Hepatocyte (in vitro differentiated cells): ENCODE measurements around the gene ZBTB20. TPM values are rescaled to one million over a fixed set of nuclear protein-coding genes. Genes with fewer than 3 reads are reported as not detected.

Experiments used
- DNase-seq: peaks from one replicate; pipeline ENCODE4 v3.0.0-alpha.2; 2016; ENCODE audit warnings: low spot score
- H2AFZ ChIP-seq: fragments of 200-600 bp; sonication (generic); 2 replicates; pipeline ENCODE4 v1.6.0; 2016; ENCODE audit warnings: antibody characterized with exemption, mild to moderate bottlenecking
- H3K27ac ChIP-seq: fragments of 200-600 bp; sonication (generic); 2 replicates; pipeline ENCODE4 v1.5.1; 2016; ENCODE audit warnings: mild to moderate bottlenecking
- H3K27me3 ChIP-seq: fragments of 200-600 bp; sonication (generic); 2 replicates; pipeline ENCODE4 v1.6.1; 2016
- H3K36me3 ChIP-seq: fragments of 200-600 bp; sonication (generic); replicated peaks from 2 replicates; pipeline ENCODE4 v1.5.1; 2016; ENCODE audit warnings: low read depth; ENCODE audit not compliant: insufficient read depth
- H3K4me1 ChIP-seq: fragments of 200-600 bp; sonication (generic); 2 replicates; pipeline ENCODE4 v1.5.1; 2016; ENCODE audit warnings: mild to moderate bottlenecking, moderate library complexity; ENCODE audit not compliant: insufficient read depth
- H3K4me2 ChIP-seq: fragments of 200-600 bp; sonication (generic); 2 replicates; pipeline ENCODE4 v1.6.0; 2016
- H3K4me3 ChIP-seq: fragments of 200-600 bp; sonication (generic); 2 replicates; pipeline ENCODE4 v1.5.1; 2016; ENCODE audit warnings: mild to moderate bottlenecking
- H3K79me2 ChIP-seq: fragments of 200-600 bp; sonication (generic); 2 replicates; pipeline ENCODE4 v1.6.0; 2017; ENCODE audit warnings: mild to moderate bottlenecking
- H3K9me2 ChIP-seq: fragments of 200-600 bp; sonication (generic); replicated peaks from 2 replicates; pipeline ENCODE4 v1.6.0; 2017; ENCODE audit warnings: mild to moderate bottlenecking; ENCODE audit not compliant: insufficient read depth
- H3K9me3 ChIP-seq: fragments of 200-600 bp; sonication (generic); 2 replicates; pipeline ENCODE4 v1.5.1; 2016; ENCODE audit warnings: low read depth, mild to moderate bottlenecking
- H4K20me1 ChIP-seq: fragments of 200-600 bp; sonication (generic); 2 replicates; pipeline ENCODE4 v1.6.0; 2016; ENCODE audit warnings: mild to moderate bottlenecking; ENCODE audit not compliant: insufficient read depth, poor library complexity, severe bottlenecking
- CTCF ChIP-seq: fragments of 200-600 bp; sonication (generic); IDR thresholded peaks from 2 replicates; pipeline ENCODE4 v1.5.1; 2016; ENCODE audit warnings: antibody characterized with exemption, mild to moderate bottlenecking; ENCODE audit not compliant: poor library complexity
- EZH2 ChIP-seq: fragments of 200-600 bp; sonication (generic); IDR thresholded peaks from 2 replicates; pipeline ENCODE4 v1.6.1; 2016; ENCODE audit warnings: antibody characterized with exemption, mild to moderate bottlenecking, borderline replicate concordance
- EZH2phosphoT487 ChIP-seq: fragments of 200-600 bp; sonication (generic); IDR thresholded peaks from one replicate; pipeline ENCODE4 v1.6.1; 2018; ENCODE audit warnings: antibody characterized with exemption, mild to moderate bottlenecking, low read depth, moderate library complexity; ENCODE audit not compliant: unreplicated experiment, severe bottlenecking
- WGBS: methylation state at CpG from one replicate; pipeline ENCODE4 v1.1.6; 2016; ENCODE audit warnings: low lambda C conversion rate; ENCODE audit errors: missing lambda C conversion rate; 5-methylcytosine and 5-hydroxymethylcytosine counted together
- polyA plus RNA-seq: library from polyadenylated mRNA; unstranded; fragments of >200 nt; fragmentation: Nextera tagmentation; extraction: Ambion mirVana; gene quantifications from 2 replicates; pipeline ENCODE4 v1.2.1, GENCODE V29; 2016
- total RNA-seq: library from RNA; depleted of rRNA; stranded (reverse); fragments of >200 nt; gene quantifications from 2 replicates; pipeline ENCODE4 v1.2.3, GENCODE V29; 2014

Gene ZBTB20
- total and polyA plus RNA-seq, 2 experiments from 2014 or later: 25.8 to 28.0 TPM

DNA sequence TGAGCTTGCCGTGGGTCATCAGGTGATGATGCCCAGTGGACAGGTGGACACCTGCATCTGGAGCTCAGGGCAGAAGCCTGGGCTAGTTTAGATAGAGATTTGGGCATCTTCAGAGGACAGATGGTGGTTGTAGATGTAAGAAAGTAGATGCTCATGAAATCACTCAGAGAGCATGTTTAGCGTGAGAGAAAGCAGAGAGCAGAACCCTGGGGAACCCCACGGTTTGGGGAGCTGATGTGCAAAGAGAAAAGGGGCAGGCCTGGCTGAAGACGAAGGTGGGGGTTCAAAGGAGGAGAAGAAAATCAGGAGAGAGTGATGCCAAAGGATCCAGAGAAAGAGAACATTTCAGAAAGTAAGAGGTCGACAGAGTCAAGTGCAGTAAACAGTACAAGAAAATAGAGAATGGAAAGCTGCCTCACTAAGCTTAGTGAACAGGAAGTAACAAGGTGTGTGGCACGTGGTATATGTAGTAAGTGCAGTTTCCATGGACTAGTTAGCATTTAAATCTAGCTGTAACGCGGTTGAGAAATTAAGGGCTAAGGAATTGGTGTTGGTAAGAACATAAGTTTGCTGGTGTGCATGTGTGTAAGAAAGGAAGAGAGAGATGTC is 839.8 kb downstream of the ZBTB20 start:
- no peaks in the 10 kb centered on the region for H3K9me2 ChIP-seq

GRCh38 chr3:114299941-114300624 is 847.0 kb downstream of the ZBTB20 start:
- Histone ChIP-seq H3K4me2 (no peak overlapping the region), H3K4me3 (no peak overlapping the region), H3K4me1 (no peaks in the 10 kb centered on the region), H3K27me3 (no peaks in the 10 kb centered on the region), H3K9me2 (no peaks in the 10 kb centered on the region), H4K20me1 (no peaks in the 10 kb centered on the region), H3K27ac (no peak overlapping the region), H3K9me3 (no peaks in the 10 kb centered on the region), H3K79me2 (no peaks in the 10 kb centered on the region), H2AFZ (no peak overlapping the region), H3K36me3 (no peaks in the 10 kb centered on the region)
- 91% methylated on average over 5 of the region's 5 CpGs for WGBS
- no peak for TF ChIP-seq CTCF
- TF ChIP-seq EZH2phosphoT487: no peak
- TF ChIP-seq EZH2: no peak
- no peak for DNase-seq

More for the DNA sequence above, 839.8 kb downstream of the ZBTB20 start:
- WGBS: 85% methylated on average over 8 of the region's 8 CpGs
- H3K27me3 ChIP-seq: no peaks in the 10 kb centered on the region
- no peaks in the 10 kb centered on the region for H3K79me2 ChIP-seq
- DNase-seq: no peak
- H2AFZ ChIP-seq: no peak overlapping the region
- no peak overlapping the region for H3K4me3 ChIP-seq
- no peaks in the 10 kb centered on the region for H3K36me3 ChIP-seq
- no peaks in the 10 kb centered on the region for H3K4me1 ChIP-seq
- no peak for TF ChIP-seq EZH2phosphoT487
- H3K9me3 ChIP-seq: no peaks in the 10 kb centered on the region
- H4K20me1 ChIP-seq: no peaks in the 10 kb centered on the region
- H3K4me2 ChIP-seq: no peak overlapping the region
- H3K27ac ChIP-seq: no peak overlapping the region

DNA sequence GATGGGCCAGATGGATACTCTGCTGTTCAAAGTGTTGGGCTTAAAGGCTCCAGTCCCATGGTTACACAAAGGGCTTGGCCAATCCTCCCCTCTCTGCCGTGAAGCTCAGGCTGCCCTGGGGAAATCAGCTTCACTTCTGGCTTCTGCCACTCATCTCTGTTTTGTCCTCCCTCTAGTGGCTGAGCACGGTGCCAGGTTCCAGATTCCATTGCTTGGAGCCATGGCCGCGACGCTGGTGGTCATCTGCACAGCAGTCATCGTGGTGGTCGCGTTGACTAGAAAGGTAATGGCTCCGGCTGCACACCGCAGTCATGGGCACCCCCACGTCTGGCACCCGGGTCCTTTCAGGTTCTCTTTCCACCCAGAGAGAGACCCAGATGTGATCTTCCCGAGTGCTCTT is 847.7 kb downstream of the ZBTB20 start:
- Histone ChIP-seq H3K9me3 (no peaks in the 10 kb centered on the region), H3K4me2 (no peak overlapping the region), H3K27me3 (no peaks in the 10 kb centered on the region), H2AFZ (no peak overlapping the region), H3K79me2 (no peaks in the 10 kb centered on the region), H4K20me1 (no peaks in the 10 kb centered on the region), H3K9me2 (no peaks in the 10 kb centered on the region), H3K36me3 (no peaks in the 10 kb centered on the region), H3K27ac (no peak overlapping the region), H3K4me1 (no peaks in the 10 kb centered on the region), H3K4me3 (no peak overlapping the region)
- DNase-seq: peak; percentile 11
- 79% methylated on average over 13 of the region's 13 CpGs for WGBS
- TF ChIP-seq EZH2phosphoT487 (no peak), EZH2 (no peak), CTCF (no peak)

GRCh38 chr3:114295946-114296345 is 851.1 kb downstream of the ZBTB20 start:
- Histone ChIP-seq H3K36me3 (no peaks in the 10 kb centered on the region), H2AFZ (no peak overlapping the region), H3K79me2 (no peaks in the 10 kb centered on the region), H3K4me2 (no peak overlapping the region), H3K27me3 (no peaks in the 10 kb centered on the region), H3K9me2 (no peaks in the 10 kb centered on the region), H3K27ac (no peak overlapping the region), H3K4me3 (no peak overlapping the region), H3K9me3 (no peaks in the 10 kb centered on the region), H3K4me1 (no peaks in the 10 kb centered on the region), H4K20me1 (no peaks in the 10 kb centered on the region)
- no peak for DNase-seq
- TF ChIP-seq EZH2 (no peak), EZH2phosphoT487 (no peak), CTCF (no peak)
- 90% methylated on average over 2 of the region's 2 CpGs for WGBS
